Stimulated activated CD4-positive, alpha-beta T cell treated with anti-CD3 and anti-CD28 coated beads, Interleukin-4, amount 100 ng/mL, for 1 hour (primary cell): ENCODE data around the gene CLK1.

Source experiments
- DNase-seq: peaks from one replicate; pipeline ENCODE4 v3.0.0-alpha.2; 2020

CLK1 gene

DNA sequence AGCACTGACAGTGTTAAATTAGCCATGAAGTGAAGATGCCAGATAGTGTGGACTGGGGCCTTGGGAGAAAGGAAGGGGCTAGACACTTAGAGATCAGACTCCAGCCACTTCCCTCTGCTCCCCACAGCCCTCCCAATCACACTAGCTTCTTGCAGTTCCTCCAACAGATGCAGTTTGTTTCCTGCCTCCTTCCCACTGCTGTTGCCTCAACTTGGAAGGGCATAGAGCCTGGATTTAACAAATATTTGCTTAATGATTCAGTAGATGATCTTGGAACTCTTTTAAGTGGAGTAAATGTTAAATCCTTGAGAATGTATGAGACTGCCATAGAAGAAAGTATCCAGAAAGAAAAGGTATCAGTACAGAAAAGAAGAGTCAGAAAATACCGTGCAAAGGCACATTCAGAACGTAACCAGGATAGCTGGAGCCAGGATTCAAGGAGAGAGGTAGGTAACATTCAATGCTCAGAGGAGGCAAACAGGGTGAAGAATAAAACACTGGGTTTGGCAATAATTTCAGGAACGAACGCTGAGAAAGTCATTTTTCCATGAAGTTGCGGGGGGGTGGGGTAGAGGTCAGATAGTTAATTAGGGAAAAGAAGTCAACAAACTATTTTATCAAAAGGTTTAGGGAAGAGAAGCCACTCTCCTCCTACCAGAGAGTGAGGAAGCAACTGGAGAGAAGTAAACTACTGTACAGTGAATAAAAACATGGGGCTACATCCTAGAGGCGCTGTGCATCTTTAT lies 54.0 kb downstream of the CLK1 start:
- DNase-seq: no peak

DNA sequence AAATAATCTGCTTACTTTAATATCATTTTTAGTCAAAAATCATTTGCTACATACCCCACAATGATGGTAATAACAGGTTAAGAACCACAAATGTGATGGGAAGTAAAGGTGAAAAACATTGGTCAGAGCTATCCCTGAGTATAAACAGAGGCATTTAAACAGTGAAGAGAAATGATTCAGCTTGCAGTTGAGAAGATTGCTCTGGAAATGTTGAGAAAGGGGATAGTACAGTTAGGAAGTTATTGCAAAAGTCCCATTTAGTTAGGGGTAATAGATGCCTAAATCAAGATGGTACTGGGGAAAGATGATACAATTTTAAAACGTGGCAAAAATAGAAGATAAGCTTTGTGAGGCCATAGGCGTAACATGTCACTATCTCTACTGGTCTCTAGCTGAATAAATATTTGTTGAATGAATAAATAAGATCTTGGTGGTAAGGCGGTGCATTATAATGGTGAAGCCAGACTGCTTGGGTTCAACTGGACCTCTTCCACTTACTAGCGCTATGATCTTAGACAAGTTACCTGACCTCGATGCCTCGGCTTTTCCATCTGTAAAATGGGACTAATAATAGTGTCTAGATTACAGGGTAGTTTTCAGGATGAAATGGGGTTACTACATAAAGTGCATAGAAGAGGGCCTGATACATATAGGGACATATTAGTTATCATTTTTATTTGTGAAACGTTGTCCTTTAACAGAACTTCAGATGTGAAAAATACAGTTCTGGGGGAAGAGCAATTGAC lies 54.8 kb downstream of the CLK1 start:
- no peak for DNase-seq
